GM21423 (cell line): ENCODE results near the gene AOPEP.
"Not testable (repeated sequence)": the region's sequence is repeated elsewhere in the genome, so short reads cannot be mapped to it uniquely, and the experiment has no call there.

ENCODE experiments used
- ATAC-seq: cut with Tn5 transposase; IDR thresholded peaks from one replicate; pipeline ENCODE4 v1.9.1; 2021; ENCODE audit warnings: mild to moderate bottlenecking, moderate library complexity; ENCODE audit not compliant: unreplicated experiment

AOPEP gene

GRCh38 chr9:95008151-95008771 lies 281.8 kb downstream of the AOPEP start:
- no peak for ATAC-seq

- no peak for ATAC-seq
Measured at GRCh38 chr9:95009459-95009858, 283.0 kb downstream of the AOPEP start.

DNA sequence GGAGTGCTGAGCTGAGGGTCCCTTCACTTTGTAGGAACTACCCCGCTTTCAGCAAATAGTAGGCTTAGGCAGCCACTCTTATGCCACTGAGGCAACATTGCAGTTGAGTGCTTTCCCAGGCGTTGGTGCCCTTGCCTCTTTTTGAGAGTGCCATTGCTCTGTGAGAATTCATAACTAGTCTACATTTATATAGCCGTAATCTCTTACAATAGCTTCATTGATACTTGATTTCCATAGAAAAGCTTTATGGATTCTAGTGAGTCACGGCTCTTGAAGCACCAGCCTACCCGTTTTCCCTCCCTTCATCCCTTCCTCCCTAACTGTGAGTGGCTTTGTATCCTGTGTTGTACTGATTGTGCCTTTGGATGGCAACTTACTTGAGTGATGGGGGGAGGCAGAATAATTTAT lies 283.9 kb downstream of the AOPEP start:
- no peak for ATAC-seq

GRCh38 chr9:95012035-95012708 lies 285.7 kb downstream of the AOPEP start:
- no peak for ATAC-seq

- ATAC-seq, result no peak
Measured at GRCh38 chr9:95012902-95013301, 286.4 kb downstream of the AOPEP start.

DNA sequence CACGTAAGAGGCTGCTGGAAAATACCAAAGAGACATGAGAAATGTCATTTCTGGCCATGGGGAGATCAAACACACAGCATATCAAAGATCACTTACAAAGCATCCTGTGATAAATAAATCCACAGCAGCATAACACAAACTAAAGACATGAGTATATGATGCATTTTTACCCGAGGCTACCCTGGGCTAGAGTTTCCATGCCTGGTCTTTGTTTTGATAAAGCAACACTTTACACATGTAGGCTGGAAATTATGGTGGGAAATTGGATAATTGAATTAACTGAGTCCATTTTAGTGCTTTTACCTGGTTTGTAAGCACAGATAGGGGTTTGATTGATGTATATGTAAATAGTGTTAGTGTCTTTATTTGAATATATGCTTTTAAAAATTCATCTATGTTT lies 288.4 kb downstream of the AOPEP start:
- ATAC-seq, result no peak

- no peak for ATAC-seq
Measured at GRCh38 chr9:95015569-95015968, 289.1 kb downstream of the AOPEP start.

- no peak for ATAC-seq
Measured at GRCh38 chr9:95017062-95017461, 290.6 kb downstream of the AOPEP start.

DNA sequence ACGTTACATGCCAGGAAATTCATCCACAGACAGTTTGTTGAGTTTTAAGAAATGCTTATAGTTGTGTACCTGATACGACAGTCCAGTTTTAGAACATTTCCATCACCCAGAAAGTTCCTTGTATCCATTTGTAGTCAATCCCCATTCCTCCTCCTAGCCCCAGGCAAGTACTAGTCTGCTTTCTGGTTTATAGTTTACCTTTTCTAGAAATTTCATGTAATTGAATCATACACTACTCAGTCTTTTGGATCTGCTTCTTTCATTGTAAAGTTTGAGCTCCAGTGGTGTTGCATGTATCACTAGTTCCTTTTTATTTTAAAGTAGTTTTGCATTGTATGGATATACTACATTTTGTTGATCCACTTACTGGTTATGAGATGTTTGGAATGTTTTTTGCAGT lies 291.2 kb downstream of the AOPEP start:
- no peak for ATAC-seq

DNA sequence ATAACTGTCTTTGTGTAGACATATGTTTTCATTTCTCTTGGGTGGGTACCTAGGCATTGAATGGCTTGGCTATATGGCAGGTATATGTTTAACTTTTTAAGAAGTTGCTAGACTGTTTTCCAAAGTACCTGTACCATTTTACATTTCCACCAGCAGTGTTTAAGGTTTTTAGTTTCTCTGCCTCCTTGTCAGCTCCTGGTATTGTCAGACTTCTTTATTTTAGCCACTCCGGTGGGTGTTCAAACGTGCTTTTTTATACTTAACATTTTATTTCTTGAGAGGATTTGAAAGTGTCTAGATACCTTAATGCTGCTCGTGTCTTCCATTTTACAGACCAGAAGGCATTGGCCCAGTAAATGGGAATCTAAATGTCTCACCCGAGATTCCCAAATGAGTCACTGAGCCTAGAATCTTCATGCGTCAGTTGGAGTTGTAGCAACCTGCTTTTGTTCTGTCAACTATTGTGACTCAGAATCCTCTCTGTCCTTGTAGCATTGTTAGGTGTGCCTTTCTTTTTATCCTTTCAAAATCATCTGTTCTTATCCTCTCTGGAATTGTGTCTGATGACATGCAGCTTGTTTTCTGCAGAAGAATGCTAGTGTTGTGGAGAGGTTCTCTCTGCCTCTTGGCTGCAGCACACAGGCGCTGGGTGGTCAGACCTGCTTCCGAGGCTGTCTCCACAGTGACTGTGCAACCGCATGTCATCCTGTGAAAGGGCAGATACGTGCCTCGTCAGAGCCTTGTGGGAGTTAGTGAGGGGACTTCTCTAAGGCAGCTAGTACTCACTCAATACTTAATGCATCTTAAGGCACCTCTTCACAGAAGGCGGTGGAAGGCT lies 291.8 kb downstream of the AOPEP start:
- no peak for ATAC-seq

DNA sequence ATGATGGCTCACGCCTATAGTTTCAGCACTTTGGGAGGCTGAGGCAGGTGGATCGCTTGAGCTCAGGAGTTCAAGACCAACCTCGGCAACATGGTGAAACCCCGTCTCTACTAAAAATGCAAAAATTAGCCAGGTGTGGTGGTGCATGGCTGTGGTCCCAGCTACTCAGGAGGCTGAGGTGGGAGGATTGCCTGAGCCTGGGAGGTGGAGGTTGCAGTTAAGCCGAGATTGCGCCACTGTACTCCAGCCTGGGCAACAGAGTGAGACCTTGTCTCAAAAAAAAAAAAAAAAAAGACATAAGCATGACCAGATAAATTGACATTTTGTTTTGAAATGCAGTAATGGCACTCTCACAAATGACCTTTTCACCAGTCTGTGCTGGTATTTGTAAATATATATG lies 294.1 kb downstream of the AOPEP start:
- ATAC-seq, result not testable (repeated sequence)

DNA sequence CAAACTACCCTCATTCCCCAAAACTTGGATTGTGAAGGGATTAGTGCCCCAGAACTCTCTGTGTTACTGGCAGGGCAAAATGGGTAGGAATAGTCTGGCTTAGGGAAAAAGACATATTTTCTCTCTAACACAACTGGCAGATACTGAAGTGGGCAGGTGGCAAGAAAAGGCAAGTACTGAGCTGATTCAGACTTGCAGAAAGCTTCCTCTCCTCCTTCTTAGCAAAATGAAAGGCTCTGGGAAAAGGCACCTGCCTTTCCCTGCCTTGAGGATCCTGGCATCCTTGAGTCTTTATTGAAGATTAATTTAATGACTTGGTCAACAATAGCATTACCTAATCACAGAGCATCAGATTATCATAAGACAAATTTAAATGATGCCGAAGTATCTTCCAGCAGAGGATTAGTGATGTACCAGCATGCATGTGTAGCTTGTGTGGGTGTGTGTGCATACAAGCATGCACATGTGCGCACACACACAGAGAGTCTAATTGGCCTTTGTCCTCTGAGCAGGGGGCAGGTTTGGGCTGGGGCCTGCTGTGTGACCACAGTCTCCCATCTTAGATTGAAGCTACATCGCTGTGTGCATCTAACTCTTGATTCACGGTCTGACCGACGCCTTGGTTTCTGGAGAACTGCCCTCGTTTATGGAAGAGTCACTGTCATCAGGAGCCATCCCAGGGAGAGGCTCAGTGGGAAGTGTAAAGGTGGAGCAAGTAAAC lies 294.8 kb downstream of the AOPEP start:
- no peak for ATAC-seq

- no peak for ATAC-seq
Measured at GRCh38 chr9:95022657-95023056, 296.2 kb downstream of the AOPEP start.

DNA sequence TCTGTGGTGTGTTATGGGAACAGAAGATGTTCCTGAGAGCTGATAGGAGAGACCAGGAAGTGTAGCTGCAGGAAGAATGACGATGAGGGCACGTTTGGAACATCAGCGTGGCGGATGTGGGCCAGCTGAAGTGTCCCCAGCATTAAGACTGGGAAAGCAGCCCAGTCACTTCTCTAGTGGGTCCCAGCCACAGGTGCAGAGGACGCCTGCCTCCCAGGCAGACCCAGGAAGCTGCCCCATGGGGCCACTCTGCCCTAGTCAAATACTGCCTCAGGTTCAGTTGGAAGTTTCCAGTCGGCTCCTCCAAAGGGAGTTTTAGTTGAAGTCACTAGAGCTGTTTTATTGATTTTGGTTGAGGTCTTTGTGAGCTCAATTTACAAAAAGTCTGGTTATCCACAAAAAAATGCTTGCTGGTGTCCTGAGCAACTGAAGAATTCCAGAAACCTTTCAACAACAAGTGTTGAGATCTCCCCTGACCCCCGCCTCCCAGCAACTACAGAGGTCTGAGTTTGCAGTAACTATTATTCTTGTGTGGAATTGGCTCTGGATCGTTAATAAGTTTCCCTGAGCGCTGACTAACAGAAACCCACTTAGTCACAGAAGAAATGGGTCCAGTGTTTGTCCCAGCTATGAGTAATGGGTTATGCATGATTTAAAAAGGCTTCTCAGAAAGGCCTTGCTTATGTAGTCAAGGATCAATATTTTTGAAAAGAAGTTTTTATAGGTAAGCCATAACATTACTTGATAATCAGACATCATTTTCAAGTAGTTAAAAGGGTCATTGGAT lies 296.9 kb downstream of the AOPEP start:
- no peak for ATAC-seq

DNA sequence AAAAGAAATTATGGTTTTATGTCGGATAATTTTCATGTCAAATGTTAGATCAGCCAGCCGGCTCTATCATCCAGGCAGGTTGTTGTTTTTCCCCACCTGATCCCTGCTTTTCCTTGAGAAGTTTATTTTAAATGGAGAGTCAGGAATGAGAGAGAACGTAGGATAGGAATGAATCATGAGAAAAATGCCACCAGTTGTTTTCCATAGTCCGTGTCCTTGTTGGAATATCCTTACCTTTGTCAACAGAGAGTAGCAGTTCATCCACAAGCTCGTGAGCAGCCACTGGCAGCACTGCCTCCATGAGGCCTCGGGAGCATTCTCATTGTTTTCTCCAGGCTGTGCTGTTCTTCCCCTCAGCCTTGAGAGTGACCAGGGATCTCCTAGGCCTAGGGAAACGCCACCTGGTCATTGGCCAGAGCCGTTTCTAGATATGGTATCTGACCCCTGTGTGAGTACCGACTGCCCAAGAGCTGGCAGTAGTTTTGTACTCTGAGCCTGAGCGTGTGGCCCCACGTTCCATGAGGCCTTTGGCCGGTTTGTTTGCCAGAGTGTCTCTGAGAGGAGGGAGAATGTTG lies 297.7 kb downstream of the AOPEP start:
- ATAC-seq, result no peak

GRCh38 chr9:95025213-95026147 lies 299.0 kb downstream of the AOPEP start:
- ATAC-seq, result no peak

GRCh38 chr9:95026148-95026524 lies 299.6 kb downstream of the AOPEP start:
- no peak for ATAC-seq

DNA sequence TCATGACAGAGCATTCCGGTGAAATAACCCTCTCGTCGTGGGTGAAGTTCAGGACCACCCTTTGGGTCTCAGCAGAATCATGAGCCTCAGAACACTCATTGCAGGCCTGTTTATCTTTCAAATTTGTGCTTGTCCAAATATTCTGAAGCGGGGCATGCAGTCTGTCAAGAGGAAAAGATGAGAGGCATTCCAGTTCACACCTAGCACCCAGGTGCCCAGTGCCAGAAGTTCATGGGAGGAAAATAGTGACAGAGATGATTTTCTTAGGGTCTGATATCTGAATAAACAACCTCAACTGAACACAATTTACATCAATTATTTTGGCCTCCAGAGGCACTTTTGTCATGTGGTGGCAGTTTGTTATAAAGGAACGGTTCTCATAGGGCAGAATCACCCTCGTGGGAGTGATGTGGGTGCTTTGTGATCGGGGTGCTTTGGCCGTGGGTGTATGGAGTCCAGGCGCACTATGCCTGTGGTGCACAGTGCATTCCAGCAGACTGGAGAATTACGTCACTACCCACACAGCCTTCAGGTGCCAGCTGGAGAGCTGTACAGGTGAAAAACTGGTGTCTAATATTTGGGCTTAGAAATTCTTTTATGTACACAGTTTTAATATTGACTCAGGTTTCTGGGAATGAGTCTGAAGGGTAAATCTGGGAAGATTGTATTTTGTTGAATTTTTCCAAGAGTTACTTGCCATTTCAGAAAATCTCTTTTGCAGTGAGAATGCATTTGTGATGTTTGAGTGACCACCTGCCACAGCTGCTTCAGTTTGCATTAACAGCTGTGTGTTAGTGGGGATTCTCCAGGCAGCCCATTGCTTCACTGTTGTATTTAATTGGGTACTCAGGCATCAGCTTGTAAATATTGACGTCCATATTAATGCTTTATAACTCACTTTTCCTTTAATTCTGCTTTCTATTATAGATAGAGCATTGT lies 301.7 kb downstream of the AOPEP start:
- ATAC-seq, result no peak
